DOHH2 (cell line): Measurements from ENCODE around the gene FREM1.

Experiments used
- EZH2phosphoT487 ChIP-seq: fragments of 200-600 bp; sonication (generic); IDR thresholded peaks from 2 replicates; pipeline ENCODE4 v1.6.1; 2017; ENCODE audit warnings: borderline replicate concordance, mild to moderate bottlenecking, antibody characterized with exemption, low read length, moderate library complexity, mixed read lengths
- TF ChIP-seq, protein P1 (sequence below): fragments of 200-600 bp; sonication (generic); IDR thresholded peaks from one replicate; pipeline ENCODE4 v1.5.1; 2014; ENCODE audit warnings: antibody characterized with exemption, mild to moderate bottlenecking, low read depth, low read length; ENCODE audit not compliant: poor library complexity, severe bottlenecking

- no peak for TF ChIP-seq EZH2phosphoT487
- TF ChIP-seq, protein P1, sequence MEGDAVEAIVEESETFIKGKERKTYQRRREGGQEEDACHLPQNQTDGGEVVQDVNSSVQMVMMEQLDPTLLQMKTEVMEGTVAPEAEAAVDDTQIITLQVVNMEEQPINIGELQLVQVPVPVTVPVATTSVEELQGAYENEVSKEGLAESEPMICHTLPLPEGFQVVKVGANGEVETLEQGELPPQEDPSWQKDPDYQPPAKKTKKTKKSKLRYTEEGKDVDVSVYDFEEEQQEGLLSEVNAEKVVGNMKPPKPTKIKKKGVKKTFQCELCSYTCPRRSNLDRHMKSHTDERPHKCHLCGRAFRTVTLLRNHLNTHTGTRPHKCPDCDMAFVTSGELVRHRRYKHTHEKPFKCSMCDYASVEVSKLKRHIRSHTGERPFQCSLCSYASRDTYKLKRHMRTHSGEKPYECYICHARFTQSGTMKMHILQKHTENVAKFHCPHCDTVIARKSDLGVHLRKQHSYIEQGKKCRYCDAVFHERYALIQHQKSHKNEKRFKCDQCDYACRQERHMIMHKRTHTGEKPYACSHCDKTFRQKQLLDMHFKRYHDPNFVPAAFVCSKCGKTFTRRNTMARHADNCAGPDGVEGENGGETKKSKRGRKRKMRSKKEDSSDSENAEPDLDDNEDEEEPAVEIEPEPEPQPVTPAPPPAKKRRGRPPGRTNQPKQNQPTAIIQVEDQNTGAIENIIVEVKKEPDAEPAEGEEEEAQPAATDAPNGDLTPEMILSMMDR = no peak
These were observed 25.0 kb upstream of the FREM1 start for GRCh38 chr9:14935106-14935751.
